Neutrophil (primary cell): Measurements from ENCODE around the gene ACE2.
"Not testable (repeated sequence)": the region's sequence is repeated elsewhere in the genome, so short reads cannot be mapped to it uniquely, and the experiment has no call there.

Experiments used
- H3K27ac ChIP-seq: fragments of 200-600 bp; sonication (generic); 2 replicates; pipeline ENCODE4 v1.5.1; 2016; ENCODE audit warnings: mild to moderate bottlenecking, moderate library complexity
- H3K27me3 ChIP-seq: fragments of 200-600 bp; sonication (generic); 2 replicates; pipeline ENCODE4 v1.6.0; 2016; ENCODE audit warnings: mild to moderate bottlenecking
- H3K36me3 ChIP-seq: fragments of 200-600 bp; sonication (generic); 2 replicates; pipeline ENCODE4 v1.5.1; 2017
- H3K4me1 ChIP-seq, 2 experiments: fragments of 200-600 bp in 1 of 2; sonication (generic) in 1 of 2; 1 replicate in 1 of 2; 2 replicates in 1 of 2; pipeline versions ENCODE4 v1.5.1 to v1.6.1; 2013 to 2016; ENCODE audit warnings: low read depth in 1 of 2, low read length in 1 of 2, mild to moderate bottlenecking in 1 of 2, moderate library complexity in 1 of 2; ENCODE audit not compliant: control insufficient read depth in 1 of 2, insufficient read depth in 1 of 2
- H3K4me3 ChIP-seq, 2 experiments: fragments of 200-600 bp in 1 of 2; sonication (generic) in 1 of 2; 1 replicate in 1 of 2; 2 replicates in 1 of 2; pipeline ENCODE4 v1.5.1; 2013 to 2016; ENCODE audit warnings: low read depth in 1 of 2, low read length in 1 of 2, mild to moderate bottlenecking in 1 of 2, moderate library complexity in 1 of 2
- H3K9me3 ChIP-seq: fragments of 200-600 bp; sonication (generic); 2 replicates; pipeline ENCODE4 v1.5.1; 2016
- CTCF ChIP-seq: fragments of 200-600 bp; sonication (generic); IDR thresholded peaks from 2 replicates; pipeline ENCODE4 v1.5.1; 2016; ENCODE audit warnings: antibody characterized with exemption

ACE2 gene

GRCh38 chrX:15600745-15601144, at the start of gene ACE2:
ACE2 (minus strand) TSS chrX:15600960; CDS start chrX:15600911, 49 bp downstream.
- no peak for TF ChIP-seq CTCF
- no peaks in the 10 kb centered on the region for H3K36me3 ChIP-seq
- no peak within 1 kb of the TSS for H3K4me3 ChIP-seq
- H3K9me3 ChIP-seq = no peaks in the 10 kb centered on the region
- no peak within 1 kb of the TSS for H3K27ac ChIP-seq
- H3K27me3 ChIP-seq = peaks cover 10% of the 10 kb centered on the region
- no peaks in the 10 kb centered on the region for H3K4me1 ChIP-seq

GRCh38 chrX:15647510-15647909, 46.8 kb upstream of the ACE2 start:
- not testable (repeated sequence) for H3K27me3 ChIP-seq, H3K4me1 ChIP-seq, H3K36me3 ChIP-seq, H3K27ac ChIP-seq, H3K4me3 ChIP-seq, H3K9me3 ChIP-seq

GRCh38 chrX:15646543-15646942, 45.8 kb upstream of the ACE2 start:
- Histone ChIP-seq H3K9me3 (no peaks in the 10 kb centered on the region), H3K27me3 (no peaks in the 10 kb centered on the region), H3K4me3 (no peak overlapping the region), H3K4me1 (no peaks in the 10 kb centered on the region), H3K27ac (no peak overlapping the region), H3K36me3 (no peaks in the 10 kb centered on the region)
- no peak for TF ChIP-seq CTCF

- Histone ChIP-seq H3K27ac (no peak overlapping the region), H3K4me1 (no peaks in the 10 kb centered on the region), H3K27me3 (no peaks in the 10 kb centered on the region), H3K4me3 (no peak overlapping the region), H3K36me3 (no peaks in the 10 kb centered on the region), H3K9me3 (no peaks in the 10 kb centered on the region)
- TF ChIP-seq CTCF = no peak
Observed at GRCh38 chrX:15646031-15646430, 45.3 kb upstream of the ACE2 start.

GRCh38 chrX:15645266-15645665, 44.5 kb upstream of the ACE2 start:
- no peaks in the 10 kb centered on the region for H3K27me3 ChIP-seq
- H3K4me3 ChIP-seq = no peak overlapping the region
- H3K27ac ChIP-seq = no peak overlapping the region
- H3K36me3 ChIP-seq = no peaks in the 10 kb centered on the region
- no peaks in the 10 kb centered on the region for H3K9me3 ChIP-seq
- no peaks in the 10 kb centered on the region for H3K4me1 ChIP-seq
- no peak for TF ChIP-seq CTCF

GRCh38 chrX:15644560-15644872, 43.8 kb upstream of the ACE2 start:
- no peak overlapping the region for H3K4me3 ChIP-seq
- H3K36me3 ChIP-seq = no peaks in the 10 kb centered on the region
- no peak overlapping the region for H3K27ac ChIP-seq
- no peak for TF ChIP-seq CTCF
- no peaks in the 10 kb centered on the region for H3K9me3 ChIP-seq
- no peaks in the 10 kb centered on the region for H3K27me3 ChIP-seq
- H3K4me1 ChIP-seq = no peaks in the 10 kb centered on the region
